Tibial nerve (tissue), 4 donors: Measurements from ENCODE around the gene IGF1R. TPM values are rescaled to one million over a fixed set of nuclear protein-coding genes. Genes with fewer than 3 reads are reported as not detected.

Source experiments
- DNase-seq, 2 donors: peaks; one replicate each; pipeline ENCODE4 v3.0.0-alpha.2; 2019; ENCODE audit warnings: low spot score in 2 of 2
- H3K27ac ChIP-seq, 4 donors: fragments of 200-600 bp; sonication (generic) in 3 of 4; one replicate each; pipeline ENCODE4 v1.5.1; 2017 to 2019; ENCODE audit warnings: mild to moderate bottlenecking in 1 of 4
- H3K27me3 ChIP-seq, 2 donors: fragments of 200-600 bp; sonication (generic) in 1 of 2; one replicate each; pipeline versions ENCODE4 v1.5.1 to v1.6.0; 2017 to 2019
- H3K36me3 ChIP-seq, 3 donors: fragments of 200-600 bp; sonication (generic); one replicate each; pipeline ENCODE4 v1.5.1; 2018 to 2019
- H3K4me1 ChIP-seq, 4 donors: fragments of 200-600 bp; sonication (generic) in 3 of 4; one replicate each; pipeline ENCODE4 v1.5.1; 2017 to 2019
- H3K4me3 ChIP-seq, 4 donors: fragments of 200-600 bp; sonication (generic) in 3 of 4; one replicate each; pipeline ENCODE4 v1.5.1; 2017 to 2019; ENCODE audit warnings: mild to moderate bottlenecking in 1 of 4, moderate library complexity in 1 of 4
- H3K9me3 ChIP-seq, 4 donors: fragments of 200-600 bp; sonication (generic) in 3 of 4; one replicate each; pipeline ENCODE4 v1.5.1; 2017 to 2019
- EP300 ChIP-seq, 2 donors: sonication (generic); formaldehyde crosslinking; IDR thresholded peaks; one replicate each; pipeline ENCODE4 v1.6.1; 2017; ENCODE audit warnings: antibody characterized with exemption in 2 of 2, mild to moderate bottlenecking in 1 of 2
- POLR2A ChIP-seq, 2 donors: fragments of 450-650 bp; IDR thresholded peaks; one replicate each; pipeline ENCODE4 v1.6.1; 2017; ENCODE audit warnings: antibody characterized with exemption in 2 of 2, mild to moderate bottlenecking in 2 of 2, moderate library complexity in 2 of 2
- WGBS, 2 donors: methylation state at CpG; one replicate each; pipeline ENCODE4 v1.1.5; 2018; 5-methylcytosine and 5-hydroxymethylcytosine counted together
- total RNA-seq, 4 donors: library from RNA; depleted of rRNA; stranded (reverse); fragments of >200 nt; gene quantifications; one replicate each; pipeline ENCODE4 v1.1.0, GENCODE V29; 2016
- TF ChIP-seq, protein P1 (sequence below), 5 experiments: fragments of 200-600 bp in 3 of 5; fragments of 450-650 bp in 2 of 5; sonication (generic) in 3 of 5; IDR thresholded peaks; one replicate each; pipeline ENCODE4 v1.5.1; 2016 to 2019; ENCODE audit warnings: antibody characterized with exemption in 5 of 5, mild to moderate bottlenecking in 3 of 5, moderate library complexity in 2 of 5

The IGF1R gene
- total RNA-seq, 4 donors from 2014 or later: 82.5 to 164 (median 111) TPM

DNA sequence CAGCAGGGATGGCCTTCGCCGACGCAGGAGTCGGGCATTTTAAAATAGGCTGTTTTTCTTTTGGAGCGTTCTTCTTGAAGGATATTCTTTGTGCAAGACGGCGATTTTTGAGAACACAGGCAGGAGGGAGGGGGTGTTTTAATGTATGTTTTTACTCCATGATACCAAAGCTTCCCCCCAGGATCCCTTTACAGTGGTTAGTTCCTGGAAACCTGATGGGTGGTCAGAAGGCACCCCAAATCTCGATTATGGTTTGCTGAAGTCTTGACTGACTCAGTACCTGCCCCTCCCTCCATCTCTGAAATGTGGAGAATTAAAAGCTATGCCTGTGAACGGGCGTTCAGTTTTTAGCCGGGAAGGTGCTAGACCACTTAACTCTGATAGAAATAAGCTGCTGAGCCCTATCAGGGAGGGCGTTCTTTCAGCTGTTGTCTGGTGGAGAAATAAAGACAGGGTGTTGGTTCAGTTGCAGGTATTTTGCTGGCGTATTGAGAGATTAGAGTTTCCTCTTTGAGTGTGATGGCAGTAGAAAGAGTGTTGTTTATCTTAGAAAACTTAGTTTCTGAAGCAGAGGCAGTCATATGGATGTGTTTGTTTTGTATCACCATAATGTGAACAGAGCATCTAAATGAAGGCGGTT, 3.4 kb downstream of the IGF1R start:
- H3K27ac ChIP-seq: peak overlapping the region; percentile 40 to 96 (median 88)
- 58% methylated on average over 14 of the region's 14 CpGs for WGBS, 2 donors
- peak in 1 of 2 donors; percentile 4 for DNase-seq
- TF ChIP-seq POLR2A (IDR thresholded peaks at IDR 0.05) (no peak), EP300 (IDR thresholded peaks at IDR 0.05) (no peak)
- TF ChIP-seq, protein P1, sequence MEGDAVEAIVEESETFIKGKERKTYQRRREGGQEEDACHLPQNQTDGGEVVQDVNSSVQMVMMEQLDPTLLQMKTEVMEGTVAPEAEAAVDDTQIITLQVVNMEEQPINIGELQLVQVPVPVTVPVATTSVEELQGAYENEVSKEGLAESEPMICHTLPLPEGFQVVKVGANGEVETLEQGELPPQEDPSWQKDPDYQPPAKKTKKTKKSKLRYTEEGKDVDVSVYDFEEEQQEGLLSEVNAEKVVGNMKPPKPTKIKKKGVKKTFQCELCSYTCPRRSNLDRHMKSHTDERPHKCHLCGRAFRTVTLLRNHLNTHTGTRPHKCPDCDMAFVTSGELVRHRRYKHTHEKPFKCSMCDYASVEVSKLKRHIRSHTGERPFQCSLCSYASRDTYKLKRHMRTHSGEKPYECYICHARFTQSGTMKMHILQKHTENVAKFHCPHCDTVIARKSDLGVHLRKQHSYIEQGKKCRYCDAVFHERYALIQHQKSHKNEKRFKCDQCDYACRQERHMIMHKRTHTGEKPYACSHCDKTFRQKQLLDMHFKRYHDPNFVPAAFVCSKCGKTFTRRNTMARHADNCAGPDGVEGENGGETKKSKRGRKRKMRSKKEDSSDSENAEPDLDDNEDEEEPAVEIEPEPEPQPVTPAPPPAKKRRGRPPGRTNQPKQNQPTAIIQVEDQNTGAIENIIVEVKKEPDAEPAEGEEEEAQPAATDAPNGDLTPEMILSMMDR (IDR thresholded peaks at IDR 0.05): no peak
- no peaks in the 10 kb centered on the region for H3K27me3 ChIP-seq
- no peaks in the 10 kb centered on the region for H3K36me3 ChIP-seq
- peak overlapping the region; percentile 61 to 92 (median 85) for H3K4me3 ChIP-seq
- no peaks in the 10 kb centered on the region for H3K9me3 ChIP-seq
- H3K4me1 ChIP-seq: peaks cover 0 to 51% (median 10%) of the 10 kb centered on the region in 4 donors

DNA sequence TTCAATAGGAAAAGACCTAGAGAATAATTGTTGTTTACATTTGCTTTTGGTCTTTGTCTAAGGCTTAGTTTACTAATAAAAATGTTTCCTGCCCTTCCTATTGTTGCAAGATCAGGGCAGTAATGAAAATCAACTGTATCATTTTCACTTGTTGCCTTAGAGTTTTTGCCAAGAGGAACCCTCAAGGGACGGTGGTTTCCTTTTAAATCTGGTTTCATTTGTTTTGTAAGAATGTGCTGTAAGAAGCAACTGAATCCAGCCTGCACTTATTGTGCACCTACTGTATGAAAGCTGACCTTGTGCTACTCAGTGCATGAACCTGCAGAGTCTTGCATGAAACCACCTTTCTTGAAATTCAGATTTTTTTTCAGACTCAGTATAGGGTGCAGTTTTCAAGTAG, 5.3 kb downstream of the IGF1R start:
- WGBS, 2 donors: 16 to 37% methylated on average over 1 of the region's 1 CpG
- no peaks in the 10 kb centered on the region for H3K9me3 ChIP-seq
- no peak for DNase-seq
- H3K36me3 ChIP-seq: no peaks in the 10 kb centered on the region
- TF ChIP-seq POLR2A (IDR thresholded peaks at IDR 0.05) (no peak), EP300 (IDR thresholded peaks at IDR 0.05) (no peak)
- TF ChIP-seq, protein P1 (IDR thresholded peaks at IDR 0.05): no peak
- H3K4me3 ChIP-seq: no peak overlapping the region
- no peak overlapping the region for H3K27ac ChIP-seq
- H3K4me1 ChIP-seq: peaks cover 0 to 59% (median 10%) of the 10 kb centered on the region in 4 donors
- H3K27me3 ChIP-seq: no peaks in the 10 kb centered on the region

DNA sequence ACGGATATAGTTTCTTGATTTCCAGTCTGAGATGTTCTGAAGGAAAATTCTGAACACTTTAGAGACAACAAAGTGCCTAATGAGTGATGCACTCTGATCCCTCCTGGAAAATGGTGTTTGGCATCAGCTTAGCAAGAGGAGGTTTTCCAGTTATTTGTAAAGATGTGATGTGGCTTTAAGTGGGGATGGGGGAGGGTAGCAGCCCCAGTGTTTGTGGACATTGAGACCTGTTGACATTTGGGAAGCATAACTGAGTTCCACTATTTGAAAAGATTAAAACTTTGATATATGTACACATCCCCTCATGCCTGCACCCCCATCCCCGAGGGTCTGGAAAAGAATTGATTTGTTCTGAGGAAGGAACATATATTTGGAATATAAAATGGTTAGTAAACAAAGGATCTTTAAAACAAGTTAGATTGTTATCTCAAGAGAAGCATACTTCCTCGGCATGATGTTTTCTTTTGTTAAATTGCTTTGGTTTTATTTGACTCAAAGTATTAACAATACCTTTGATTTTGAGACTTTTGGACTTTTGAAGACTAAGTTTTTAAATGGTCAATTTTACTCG, 6.5 kb downstream of the IGF1R start:
- peaks cover 0 to 70% (median 10%) of the 10 kb centered on the region in 4 donors for H3K4me1 ChIP-seq
- no peak overlapping the region for H3K4me3 ChIP-seq
- H3K9me3 ChIP-seq: no peaks in the 10 kb centered on the region
- no peaks in the 10 kb centered on the region for H3K36me3 ChIP-seq
- WGBS, 2 donors: 60 to 65% methylated on average over 4 of the region's 4 CpGs
- DNase-seq: no peak
- no peak overlapping the region for H3K27ac ChIP-seq
- no peaks in the 10 kb centered on the region for H3K27me3 ChIP-seq
- TF ChIP-seq POLR2A (IDR thresholded peaks at IDR 0.05) (no peak), EP300 (IDR thresholded peaks at IDR 0.05) (no peak)
- TF ChIP-seq, protein P1 (IDR thresholded peaks at IDR 0.05): no peak

DNA sequence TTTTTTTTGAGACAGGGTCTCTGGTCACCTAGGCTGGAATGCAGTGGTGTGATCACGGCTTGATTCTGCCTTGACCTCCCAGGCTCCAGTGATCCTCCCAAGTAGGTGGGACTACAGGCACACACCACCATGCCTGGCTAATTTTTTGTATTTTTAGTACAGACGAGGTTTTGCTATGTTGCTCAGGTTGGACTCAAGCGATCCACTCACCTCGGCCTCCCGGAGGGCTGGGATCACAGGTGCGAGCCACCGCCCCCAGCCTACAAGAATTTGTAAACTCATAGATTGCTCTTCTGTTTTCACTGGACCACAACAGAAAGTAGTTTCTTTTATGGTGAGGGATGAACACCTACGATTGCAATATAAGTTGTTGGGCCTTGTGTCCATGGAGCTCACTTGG, 7.4 kb downstream of the IGF1R start:
- Histone ChIP-seq H3K4me3 (no peak overlapping the region), H3K27me3 (no peaks in the 10 kb centered on the region), H3K4me1 (peaks cover 0 to 79% (median 10%) of the 10 kb centered on the region in 4 donors), H3K9me3 (no peaks in the 10 kb centered on the region), H3K36me3 (no peaks in the 10 kb centered on the region), H3K27ac (no peak overlapping the region)
- 90 to 94% methylated on average over 8 of the region's 8 CpGs for WGBS, 2 donors
- TF ChIP-seq EP300 (IDR thresholded peaks at IDR 0.05): no peak
- TF ChIP-seq, protein P1 (IDR thresholded peaks at IDR 0.05): no peak
- TF ChIP-seq POLR2A (IDR thresholded peaks at IDR 0.05): no peak
- DNase-seq: no peak

DNA sequence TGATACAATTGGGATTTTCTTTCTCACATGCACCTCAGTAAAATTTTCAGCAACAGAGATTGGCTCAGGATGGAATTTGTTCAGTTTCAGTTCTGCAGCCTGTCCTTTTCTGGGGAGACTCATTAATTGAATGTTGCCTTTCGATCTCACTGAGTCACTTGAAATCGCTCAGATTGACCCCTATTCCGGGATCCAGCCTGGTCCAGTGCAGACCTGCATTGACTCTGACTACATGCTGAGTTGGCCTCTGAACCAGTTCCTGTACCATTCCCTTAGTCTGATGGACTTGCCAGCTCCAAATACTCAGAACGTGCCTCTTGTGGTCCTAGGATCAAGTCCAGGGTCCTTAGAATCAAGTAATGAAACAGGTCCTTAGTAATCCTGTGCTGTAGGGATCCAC, 9.4 kb downstream of the IGF1R start:
- no peak for DNase-seq
- no peak overlapping the region for H3K27ac ChIP-seq
- H3K36me3 ChIP-seq: no peaks in the 10 kb centered on the region
- H3K27me3 ChIP-seq: no peaks in the 10 kb centered on the region
- peaks cover 0 to 78% (median 3%) of the 10 kb centered on the region in 4 donors for H3K4me1 ChIP-seq
- no peaks in the 10 kb centered on the region for H3K9me3 ChIP-seq
- no peak overlapping the region for H3K4me3 ChIP-seq
- TF ChIP-seq, protein P1 (IDR thresholded peaks at IDR 0.05): no peak
- TF ChIP-seq POLR2A (IDR thresholded peaks at IDR 0.05) (no peak), EP300 (IDR thresholded peaks at IDR 0.05) (no peak)
- 76 to 84% methylated on average over 4 of the region's 4 CpGs for WGBS, 2 donors
